Nephron (organoid): ENCODE measurements around the gene MGST2.

ENCODE experiments used
- H3K27ac Mint-ChIP-seq, 3 experiments: 2 replicates each; pipeline ENCODE4 v1.8.0; 2020; ENCODE audit warnings: mixed read lengths in 3 of 3, mild to moderate bottlenecking in 2 of 3, moderate library complexity in 1 of 3
- H3K27me3 Mint-ChIP-seq: 2 replicates; pipeline ENCODE4 v1.8.0; 2021; ENCODE audit warnings: low read depth, mild to moderate bottlenecking, moderate library complexity, mixed read lengths
- H3K36me3 Mint-ChIP-seq: 2 replicates; pipeline ENCODE4 v1.8.0; 2020; ENCODE audit warnings: low read depth, mixed read lengths
- H3K4me1 Mint-ChIP-seq: 2 replicates; pipeline ENCODE4 v1.8.0; 2020; ENCODE audit warnings: mixed read lengths
- H3K4me3 Mint-ChIP-seq, 3 experiments: 2 replicates each; pipeline ENCODE4 v1.8.0; 2020; ENCODE audit warnings: mild to moderate bottlenecking in 3 of 3, mixed read lengths in 3 of 3, moderate library complexity in 2 of 3
- H3K9me3 Mint-ChIP-seq: 2 replicates; pipeline ENCODE4 v1.8.0; 2020; ENCODE audit warnings: mixed read lengths
- TF ChIP-seq, protein P1 (sequence below), 3 experiments: fragments of 200-600 bp; sonication (generic); IDR thresholded peaks; one replicate each; pipeline ENCODE4 v1.5.0; 2021; ENCODE audit warnings: antibody characterized with exemption in 3 of 3; ENCODE audit not compliant: unreplicated experiment in 3 of 3

Gene MGST2

DNA sequence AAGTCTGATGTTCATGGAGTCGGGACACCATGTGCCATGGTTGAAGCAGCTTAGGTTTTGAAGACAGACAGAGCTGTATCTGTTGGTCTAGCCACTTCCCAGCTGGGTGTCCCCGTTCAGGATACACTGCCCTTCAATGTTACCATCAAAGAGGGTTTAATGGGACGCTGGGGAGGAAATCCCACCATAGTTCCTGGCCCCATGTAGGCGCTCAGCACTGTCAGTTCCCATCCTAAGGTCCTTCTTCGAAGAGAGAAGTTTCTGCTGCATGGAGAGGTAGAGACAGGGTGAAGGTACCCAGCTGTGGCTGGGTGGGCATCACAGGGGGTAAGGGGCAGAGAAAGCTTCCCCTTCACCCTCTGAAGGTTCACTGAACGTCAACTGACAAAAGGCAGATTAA lies 3.7 kb downstream of the MGST2 start:
- Mint-ChIP-seq H3K4me3 (no peak overlapping the region), H3K27me3 (no peaks in the 10 kb centered on the region), H3K9me3 (no peaks in the 10 kb centered on the region), H3K4me1 (peaks cover 35% of the 10 kb centered on the region), H3K36me3 (peaks cover 9% of the 10 kb centered on the region), H3K27ac (no peak overlapping the region)
- TF ChIP-seq, protein P1, sequence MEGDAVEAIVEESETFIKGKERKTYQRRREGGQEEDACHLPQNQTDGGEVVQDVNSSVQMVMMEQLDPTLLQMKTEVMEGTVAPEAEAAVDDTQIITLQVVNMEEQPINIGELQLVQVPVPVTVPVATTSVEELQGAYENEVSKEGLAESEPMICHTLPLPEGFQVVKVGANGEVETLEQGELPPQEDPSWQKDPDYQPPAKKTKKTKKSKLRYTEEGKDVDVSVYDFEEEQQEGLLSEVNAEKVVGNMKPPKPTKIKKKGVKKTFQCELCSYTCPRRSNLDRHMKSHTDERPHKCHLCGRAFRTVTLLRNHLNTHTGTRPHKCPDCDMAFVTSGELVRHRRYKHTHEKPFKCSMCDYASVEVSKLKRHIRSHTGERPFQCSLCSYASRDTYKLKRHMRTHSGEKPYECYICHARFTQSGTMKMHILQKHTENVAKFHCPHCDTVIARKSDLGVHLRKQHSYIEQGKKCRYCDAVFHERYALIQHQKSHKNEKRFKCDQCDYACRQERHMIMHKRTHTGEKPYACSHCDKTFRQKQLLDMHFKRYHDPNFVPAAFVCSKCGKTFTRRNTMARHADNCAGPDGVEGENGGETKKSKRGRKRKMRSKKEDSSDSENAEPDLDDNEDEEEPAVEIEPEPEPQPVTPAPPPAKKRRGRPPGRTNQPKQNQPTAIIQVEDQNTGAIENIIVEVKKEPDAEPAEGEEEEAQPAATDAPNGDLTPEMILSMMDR (IDR thresholded peaks at IDR 0.05; ENCODE audit: unreplicated experiment in 3 of 3), result no peak

DNA sequence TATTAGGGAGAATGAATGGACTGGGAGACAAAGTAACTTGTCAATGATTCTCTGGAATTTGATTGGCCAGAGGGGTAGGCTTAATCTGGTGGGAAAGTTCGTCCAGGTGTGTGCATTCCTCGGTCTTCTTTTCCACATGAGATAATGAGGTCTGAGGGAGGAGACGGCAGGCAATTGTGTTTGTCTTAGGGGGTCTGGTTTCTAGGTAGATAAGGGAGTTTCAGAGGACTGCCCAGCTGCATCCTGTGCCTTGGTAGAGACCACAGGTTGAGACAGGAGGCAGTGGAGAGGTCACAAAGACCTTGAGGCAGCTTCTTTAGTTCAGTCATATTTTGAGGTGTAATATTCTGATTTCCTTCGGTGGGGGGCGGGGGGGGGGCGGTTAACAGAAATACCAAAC lies 4.3 kb downstream of the MGST2 start:
- H3K9me3 Mint-ChIP-seq, result no peaks in the 10 kb centered on the region
- H3K4me1 Mint-ChIP-seq, result peaks cover 35% of the 10 kb centered on the region
- TF ChIP-seq, protein P1 (IDR thresholded peaks at IDR 0.05; ENCODE audit: unreplicated experiment in 3 of 3), result no peak
- H3K36me3 Mint-ChIP-seq, result peaks cover 9% of the 10 kb centered on the region
- H3K4me3 Mint-ChIP-seq, result no peak overlapping the region
- no peak overlapping the region for H3K27ac Mint-ChIP-seq
- no peaks in the 10 kb centered on the region for H3K27me3 Mint-ChIP-seq

DNA sequence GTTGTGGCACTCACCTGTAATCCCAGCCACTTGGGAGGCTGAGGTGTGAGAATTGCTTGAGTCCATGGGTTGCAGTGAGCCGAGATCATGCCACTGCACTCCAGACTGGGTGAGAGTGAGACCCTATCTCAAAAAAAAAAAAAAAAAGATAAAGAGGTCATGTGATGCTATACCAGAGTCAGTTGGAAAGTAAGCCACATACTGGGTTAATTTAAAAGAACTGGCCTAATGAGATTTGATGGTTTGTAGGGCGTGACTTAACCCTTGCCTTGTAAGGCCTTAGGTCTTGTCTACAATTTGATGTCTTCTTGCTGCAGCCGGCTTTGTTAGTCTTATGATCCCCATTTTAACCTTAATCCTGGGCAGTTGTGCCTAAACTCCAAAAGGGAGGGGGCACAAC lies 5.2 kb downstream of the MGST2 start:
- Mint-ChIP-seq H3K9me3 (no peaks in the 10 kb centered on the region), H3K4me3 (no peak overlapping the region), H3K27me3 (no peaks in the 10 kb centered on the region), H3K36me3 (peaks cover 15% of the 10 kb centered on the region), H3K4me1 (peaks cover 29% of the 10 kb centered on the region), H3K27ac (no peak overlapping the region)
- TF ChIP-seq, protein P1 (IDR thresholded peaks at IDR 0.05; ENCODE audit: unreplicated experiment in 3 of 3), result no peak

DNA sequence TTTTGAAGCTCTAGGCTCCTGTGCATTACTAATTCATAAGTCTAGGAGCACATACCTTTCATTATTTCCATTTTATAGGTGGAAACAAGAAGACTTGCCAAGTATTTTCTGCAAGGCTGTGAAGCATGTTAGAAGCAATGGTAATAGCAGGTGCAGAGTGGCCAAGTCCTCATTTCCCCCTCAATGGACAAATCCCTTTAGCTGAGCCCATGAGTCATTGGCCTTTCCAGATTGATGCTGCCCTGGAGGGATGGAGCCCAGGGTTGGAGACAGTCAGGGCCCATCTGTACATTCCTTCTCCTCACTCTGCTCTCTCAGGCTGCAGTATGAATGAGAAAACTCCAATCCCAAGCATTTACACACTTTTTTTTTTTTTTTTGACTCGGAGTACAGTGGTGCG lies 6.6 kb downstream of the MGST2 start:
- Mint-ChIP-seq H3K9me3 (no peaks in the 10 kb centered on the region), H3K4me3 (no peak overlapping the region), H3K36me3 (peaks cover 15% of the 10 kb centered on the region), H3K27me3 (no peaks in the 10 kb centered on the region), H3K4me1 (peaks cover 17% of the 10 kb centered on the region), H3K27ac (no peak overlapping the region)
- TF ChIP-seq, protein P1 (IDR thresholded peaks at IDR 0.05; ENCODE audit: unreplicated experiment in 3 of 3), result no peak

- Mint-ChIP-seq H3K27me3 (no peaks in the 10 kb centered on the region), H3K4me3 (no peak overlapping the region), H3K36me3 (peaks cover 17% of the 10 kb centered on the region), H3K4me1 (peaks cover 12% of the 10 kb centered on the region), H3K9me3 (no peaks in the 10 kb centered on the region), H3K27ac (no peak overlapping the region)
- TF ChIP-seq, protein P1 (IDR thresholded peaks at IDR 0.05; ENCODE audit: unreplicated experiment in 3 of 3), result no peak
Observed at GRCh38 chr4:139672732-139673131, 7.1 kb downstream of the MGST2 start.

DNA sequence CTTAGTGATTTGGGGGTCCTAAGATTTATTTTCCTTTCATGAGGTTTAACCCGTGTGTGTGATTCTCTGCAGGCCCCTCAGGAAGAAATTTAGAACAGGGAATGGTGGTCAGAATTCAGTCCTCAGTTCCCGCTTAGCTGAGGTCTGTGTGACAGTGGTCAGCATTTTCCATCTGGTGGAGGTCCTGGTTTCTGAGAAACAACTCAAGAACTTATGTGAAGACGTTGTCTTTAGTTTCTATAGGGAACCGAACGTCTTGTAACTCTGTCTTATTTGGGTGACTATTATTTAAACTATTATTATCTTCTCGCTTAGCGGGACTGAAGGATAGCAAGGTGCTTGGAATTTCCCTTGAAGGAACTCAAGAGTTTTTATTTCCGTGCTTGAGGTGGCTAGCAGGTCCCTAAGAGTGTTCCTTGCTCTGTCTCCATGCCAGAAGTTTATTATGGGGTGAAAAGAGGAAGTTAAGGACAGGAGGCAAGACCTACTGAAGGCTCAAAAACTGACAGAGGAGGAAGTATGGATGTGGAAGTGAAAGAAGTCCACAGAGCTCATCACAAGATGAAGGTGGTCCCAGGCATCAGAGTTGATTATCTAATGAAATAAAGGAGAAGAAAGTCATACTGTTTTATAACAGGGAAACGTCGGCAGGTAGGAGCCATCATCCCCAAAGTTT lies 9.4 kb downstream of the MGST2 start:
- no peaks in the 10 kb centered on the region for H3K27me3 Mint-ChIP-seq
- peaks cover 40% of the 10 kb centered on the region for H3K36me3 Mint-ChIP-seq
- H3K9me3 Mint-ChIP-seq, result peaks cover 8% of the 10 kb centered on the region
- no peaks in the 10 kb centered on the region for H3K4me1 Mint-ChIP-seq
- no peak overlapping the region for H3K4me3 Mint-ChIP-seq
- no peak overlapping the region for H3K27ac Mint-ChIP-seq
- TF ChIP-seq, protein P1 (IDR thresholded peaks at IDR 0.05; ENCODE audit: unreplicated experiment in 3 of 3), result no peak
